RKO (cell line): ENCODE results near the gene CKAP5.
A peak's percentile ranks its signal among the peaks of the same experiment; 100 is the strongest.
"Not testable (repeated sequence)": the region's sequence is repeated elsewhere in the genome, so short reads cannot be mapped to it uniquely, and the experiment has no call there.

ENCODE experiments used
- DNase-seq: peaks from one replicate; pipeline ENCODE4 v3.0.0-alpha.2; 2016; ENCODE audit warnings: low spot score

The CKAP5 gene

DNA sequence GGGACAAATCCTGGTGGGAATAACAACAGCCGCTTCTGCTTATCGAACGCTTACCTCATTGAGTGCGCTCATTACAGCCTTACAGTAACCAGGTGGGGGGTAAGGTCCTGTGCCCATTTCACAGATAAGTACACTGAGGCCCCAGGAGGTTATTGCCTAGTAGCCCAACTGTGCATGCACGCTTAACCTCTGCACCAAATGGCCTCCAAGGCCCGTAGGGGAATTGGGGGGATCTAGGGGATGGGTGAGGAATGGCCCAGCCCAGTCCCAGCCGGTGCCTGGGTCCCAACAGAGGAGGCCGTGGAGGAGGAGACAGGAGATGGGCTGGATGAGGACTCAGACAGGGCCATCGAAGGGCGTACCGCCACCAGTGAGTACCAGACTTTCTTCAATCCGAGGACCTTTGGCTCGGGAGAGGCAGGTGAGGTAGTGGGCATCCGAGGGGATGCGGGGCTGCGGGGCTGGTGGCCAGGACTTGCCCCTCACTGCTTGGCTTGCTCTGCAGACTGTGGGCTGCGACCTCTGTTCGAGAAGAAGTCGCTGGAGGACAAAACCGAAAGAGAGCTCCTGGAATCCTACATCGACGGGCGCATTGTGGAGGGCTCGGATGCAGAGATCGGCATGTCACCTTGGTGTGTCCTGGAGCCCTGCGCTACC is 119.7 kb downstream of the CKAP5 start:
- no peak for DNase-seq

GRCh38 chr11:46725338-46726205 is 120.5 kb downstream of the CKAP5 start:
- no peak for DNase-seq

- DNase-seq, result no peak
These were observed 122.0 kb downstream of the CKAP5 start for GRCh38 chr11:46724088-46724487.

GRCh38 chr11:46723359-46723680 is 122.8 kb downstream of the CKAP5 start:
- no peak for DNase-seq

DNA sequence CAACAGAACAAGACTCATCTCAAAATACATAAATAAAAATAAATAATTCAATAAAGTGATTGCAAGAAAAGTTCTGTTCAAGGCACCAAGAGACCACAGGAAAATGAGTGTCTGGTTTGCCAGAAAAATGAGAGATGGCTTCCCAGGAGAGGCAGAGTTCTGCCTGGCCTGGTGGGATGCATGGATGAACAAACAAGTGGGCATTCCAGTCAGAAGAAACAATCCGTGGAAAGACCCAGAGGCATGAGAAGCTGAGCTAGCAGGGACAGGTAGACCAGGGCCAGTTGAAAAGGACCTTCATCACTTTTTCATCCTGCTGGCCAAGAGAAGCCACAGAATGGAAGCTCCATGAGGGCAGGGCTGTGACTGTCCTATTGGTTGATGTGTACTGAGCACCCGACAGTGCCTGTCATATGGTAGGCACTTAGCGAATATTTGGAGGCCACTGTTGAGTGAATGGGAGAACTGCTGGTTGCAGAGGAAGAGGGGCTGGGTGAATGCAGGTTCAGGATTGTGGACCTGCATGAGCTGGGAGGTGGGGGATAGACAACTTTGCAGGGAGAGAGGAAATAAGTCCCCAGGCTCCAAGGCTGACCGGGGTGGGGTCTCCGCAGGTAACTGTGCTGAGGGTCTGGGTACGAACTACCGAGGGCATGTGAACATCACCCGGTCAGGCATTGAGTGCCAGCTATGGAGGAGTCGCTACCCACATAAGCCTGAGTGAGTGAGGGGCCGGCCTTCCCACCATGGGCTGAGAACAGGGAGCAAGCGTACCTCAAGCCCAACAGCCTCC is 123.3 kb downstream of the CKAP5 start:
- no peak for DNase-seq

DNA sequence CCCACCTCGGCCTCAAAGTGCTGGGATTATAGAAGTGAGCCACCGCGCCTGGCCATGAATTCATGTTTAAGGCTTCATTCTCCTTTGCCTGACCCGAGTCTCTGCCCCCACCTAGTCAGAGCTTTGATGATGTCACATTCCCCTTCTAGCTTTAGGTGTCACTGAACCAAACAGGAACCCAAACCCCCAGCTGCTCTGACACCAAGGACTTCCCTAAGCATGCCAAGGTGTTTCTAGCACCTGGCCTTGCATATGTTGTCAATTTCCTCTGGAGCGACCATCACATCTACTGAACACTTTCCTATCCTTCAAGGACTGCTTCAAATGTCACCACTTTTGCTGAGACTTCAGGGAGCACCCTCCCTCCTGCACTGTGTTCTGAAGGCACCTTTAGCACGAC is 124.8 kb downstream of the CKAP5 start:
- DNase-seq, result no peak

DNA sequence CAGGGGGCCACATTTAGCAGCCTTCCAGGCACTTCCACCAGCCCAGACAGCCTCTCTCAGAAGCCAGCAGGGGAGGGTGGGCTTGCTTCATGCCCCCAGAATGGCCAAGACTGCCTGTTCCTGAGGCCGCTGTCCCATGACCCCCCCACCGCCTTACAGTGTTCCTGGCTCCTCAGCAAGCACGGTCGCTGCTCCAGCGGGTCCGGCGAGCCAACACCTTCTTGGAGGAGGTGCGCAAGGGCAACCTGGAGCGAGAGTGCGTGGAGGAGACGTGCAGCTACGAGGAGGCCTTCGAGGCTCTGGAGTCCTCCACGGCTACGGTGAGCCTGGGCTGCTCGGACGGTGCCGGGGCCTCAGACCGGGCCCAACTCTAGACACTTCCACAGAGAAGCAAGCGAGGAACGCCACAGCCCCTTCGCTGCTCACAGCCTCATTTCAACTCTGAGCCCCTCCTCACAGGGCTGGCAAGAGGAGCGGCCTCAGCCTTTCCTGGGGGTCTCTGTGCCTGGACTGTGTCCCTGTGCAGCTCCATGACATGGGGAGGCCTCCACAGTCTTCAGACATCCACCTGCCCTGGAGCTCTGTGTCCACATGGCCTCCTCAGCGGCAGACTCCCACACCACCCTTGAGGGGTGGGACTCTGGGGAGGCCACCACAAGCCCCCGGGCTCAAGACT is 126.4 kb downstream of the CKAP5 start:
- no peak for DNase-seq

DNA sequence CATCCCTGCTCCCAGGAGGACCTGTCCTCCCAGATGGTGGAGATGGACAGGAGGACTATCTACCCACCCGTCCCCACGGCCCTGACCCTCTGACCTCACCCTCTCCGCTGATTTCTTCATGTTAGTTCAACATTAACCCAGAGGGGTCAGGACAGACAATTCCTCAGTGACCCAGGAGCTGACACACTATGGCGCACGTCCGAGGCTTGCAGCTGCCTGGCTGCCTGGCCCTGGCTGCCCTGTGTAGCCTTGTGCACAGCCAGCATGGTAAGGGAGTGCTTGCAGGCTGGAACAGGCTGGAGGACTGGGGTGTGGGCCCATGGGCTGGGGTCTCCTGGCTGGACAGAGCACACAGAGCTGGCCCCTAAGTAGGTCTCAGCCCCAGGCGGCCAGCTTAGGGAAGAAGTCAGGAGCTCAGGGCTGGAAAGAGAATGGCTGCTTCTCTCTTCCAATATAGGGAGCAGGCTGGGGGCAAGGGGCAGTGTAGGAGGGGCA is 127.0 kb downstream of the CKAP5 start, which contains the start of gene F2:
Gene F2 (plus strand): TSS at position 166 of the 495 bp plus-strand sequence. CDS start 23 bp downstream, at position 189.
- DNase-seq, result no peak

- no peak for DNase-seq
These were observed 127.7 kb downstream of the CKAP5 start for GRCh38 chr11:46718155-46719019.

DNA sequence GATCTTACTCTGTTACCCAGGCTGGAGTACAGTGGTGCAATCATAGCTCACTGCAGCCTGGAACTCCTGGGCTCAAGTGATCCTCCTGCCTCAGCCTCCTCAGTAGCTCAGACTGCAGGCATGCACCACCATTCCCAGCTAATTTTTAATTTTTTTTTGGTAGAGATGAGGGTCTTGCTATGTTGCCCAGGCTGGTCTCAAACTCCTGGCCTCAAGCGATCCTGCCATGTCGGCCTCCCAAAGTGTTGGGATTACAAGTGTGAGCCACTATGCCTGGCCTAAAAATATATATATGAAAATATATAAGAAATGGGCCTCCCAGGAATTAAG is 128.3 kb downstream of the CKAP5 start:
- not testable (repeated sequence) for DNase-seq

DNA sequence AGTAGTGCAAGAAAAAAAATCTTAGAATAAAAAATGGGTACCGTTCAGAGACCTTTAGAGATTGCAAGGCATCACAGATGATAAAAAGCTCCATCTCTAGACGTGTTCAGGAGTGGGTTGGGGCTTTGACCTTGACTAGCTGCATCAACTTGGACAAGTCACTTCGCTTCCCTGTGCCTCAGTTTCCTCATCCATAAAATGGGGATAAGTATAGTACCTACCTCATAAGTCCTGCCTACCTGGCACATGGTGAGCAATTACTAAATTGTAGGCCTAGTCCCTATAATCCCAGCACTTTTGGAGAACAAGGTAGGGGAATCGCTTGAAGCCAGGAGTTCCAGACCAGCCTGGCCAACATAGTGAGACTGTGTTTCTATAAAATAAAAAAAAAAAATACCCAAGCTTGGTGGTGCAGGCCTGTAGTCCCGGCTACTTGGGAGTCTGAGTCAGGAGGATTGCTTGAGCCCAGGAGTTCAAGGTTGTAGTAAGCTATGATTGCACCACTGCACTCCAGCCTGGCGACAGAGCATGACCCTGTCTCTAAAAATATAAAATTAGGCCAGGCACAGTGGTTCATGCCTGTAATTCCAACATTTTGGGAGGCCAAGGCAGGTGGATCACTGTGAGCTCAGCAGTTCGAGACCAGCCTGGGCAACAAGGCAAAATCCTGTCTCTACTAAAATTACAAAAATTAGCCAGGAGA is 133.1 kb downstream of the CKAP5 start:
- no peak for DNase-seq

GRCh38 chr11:46711303-46711702 is 134.8 kb downstream of the CKAP5 start:
- no peak for DNase-seq

GRCh38 chr11:46710821-46711269 is 135.2 kb downstream of the CKAP5 start:
- DNase-seq, result peak; percentile 83

- not testable (repeated sequence) for DNase-seq
These were observed 136.7 kb downstream of the CKAP5 start for GRCh38 chr11:46709351-46709750.

- DNase-seq, result no peak
These were observed 139.2 kb downstream of the CKAP5 start for GRCh38 chr11:46706886-46707285.

- no peak for DNase-seq
These were observed 140.9 kb downstream of the CKAP5 start for GRCh38 chr11:46705070-46705688.

- DNase-seq, result no peak
These were observed 144.9 kb downstream of the CKAP5 start for GRCh38 chr11:46701078-46701654.

GRCh38 chr11:46700241-46701077 is 145.6 kb downstream of the CKAP5 start, which contains the start of the genes ARHGAP1 and ZNF408:
Gene ARHGAP1, minus strand, starts transcription at chr11:46700619. Its CDS starts 4,512 bp downstream, at chr11:46696107.
Gene ZNF408, plus strand, starts transcription at chr11:46701031. Its CDS starts 17 bp downstream, at chr11:46701048.
- DNase-seq, result peak; percentile 98
